ENCODE measurements around the gene CDIPT.
"Not testable (repeated sequence)": the region's sequence is repeated elsewhere in the genome, so short reads cannot be mapped to it uniquely, and the experiment has no call there.

The CDIPT gene

GRCh38 chr16:29862884-29863668 is at the start of gene CDIPT:
TSS of gene CDIPT (minus strand) at chr16:29863226. CDS start at chr16:29862857, 369 bp downstream.
- TF ChIP-seq ZNF274 (IDR thresholded peaks at IDR 0.05; ENCODE audit: low read depth, low read length) = no peak
- H3K4me3 ChIP-seq (ENCODE audit: low read length) = peak within 1 kb of the TSS; percentile 73

- TF ChIP-seq ZNF274 (IDR thresholded peaks at IDR 0.05; ENCODE audit: low read depth, low read length) = no peak
These were observed 49.1 kb upstream of the CDIPT start for GRCh38 chr16:29912087-29912486.

GRCh38 chr16:29911676-29912010 is 48.6 kb upstream of the CDIPT start:
- no peak for TF ChIP-seq ZNF274 (IDR thresholded peaks at IDR 0.05; ENCODE audit: low read depth, low read length)

More at GRCh38 chr16:29912087-29912486, 49.1 kb upstream of the CDIPT start:
- H3K4me3 ChIP-seq (ENCODE audit: low read length) = no peak overlapping the region

GRCh38 chr16:29910819-29911675 is 48.0 kb upstream of the CDIPT start:
- no peak overlapping the region for H3K4me3 ChIP-seq (ENCODE audit: low read length)
- no peak for TF ChIP-seq ZNF274 (IDR thresholded peaks at IDR 0.05; ENCODE audit: low read depth, low read length)

More at GRCh38 chr16:29911676-29912010, 48.6 kb upstream of the CDIPT start:
- no peak overlapping the region for H3K4me3 ChIP-seq (ENCODE audit: low read length)

- not testable (repeated sequence) for H3K4me3 ChIP-seq (ENCODE audit: low read length)
These were observed 46.8 kb upstream of the CDIPT start for GRCh38 chr16:29909851-29910250.

GRCh38 chr16:29909391-29909790 is 46.4 kb upstream of the CDIPT start:
- no peak for TF ChIP-seq ZNF274 (IDR thresholded peaks at IDR 0.05; ENCODE audit: low read depth, low read length)
- no peak overlapping the region for H3K4me3 ChIP-seq (ENCODE audit: low read length)

GRCh38 chr16:29908719-29909220 is 45.7 kb upstream of the CDIPT start:
- TF ChIP-seq ZNF274 (IDR thresholded peaks at IDR 0.05; ENCODE audit: low read depth, low read length) = no peak

GRCh38 chr16:29907973-29908372 is 44.9 kb upstream of the CDIPT start:
- no peak for TF ChIP-seq ZNF274 (IDR thresholded peaks at IDR 0.05; ENCODE audit: low read depth, low read length)
- no peak overlapping the region for H3K4me3 ChIP-seq (ENCODE audit: low read length)

More at GRCh38 chr16:29908719-29909220, 45.7 kb upstream of the CDIPT start:
- H3K4me3 ChIP-seq (ENCODE audit: low read length) = no peak overlapping the region

- TF ChIP-seq ZNF274 (IDR thresholded peaks at IDR 0.05; ENCODE audit: low read depth, low read length) = no peak
- H3K4me3 ChIP-seq (ENCODE audit: low read length) = no peak overlapping the region
These were observed 43.7 kb upstream of the CDIPT start for GRCh38 chr16:29906520-29907244.

- H3K4me3 ChIP-seq (ENCODE audit: low read length) = no peak overlapping the region
- no peak for TF ChIP-seq ZNF274 (IDR thresholded peaks at IDR 0.05; ENCODE audit: low read depth, low read length)
These were observed 42.6 kb upstream of the CDIPT start for GRCh38 chr16:29905668-29906067.

- no peak overlapping the region for H3K4me3 ChIP-seq (ENCODE audit: low read length)
- no peak for TF ChIP-seq ZNF274 (IDR thresholded peaks at IDR 0.05; ENCODE audit: low read depth, low read length)
These were observed 41.9 kb upstream of the CDIPT start for GRCh38 chr16:29904947-29905346.

GRCh38 chr16:29903590-29903989 is 40.6 kb upstream of the CDIPT start:
- TF ChIP-seq ZNF274 (IDR thresholded peaks at IDR 0.05; ENCODE audit: low read depth, low read length) = no peak
- no peak overlapping the region for H3K4me3 ChIP-seq (ENCODE audit: low read length)

- no peak for TF ChIP-seq ZNF274 (IDR thresholded peaks at IDR 0.05; ENCODE audit: low read depth, low read length)
- H3K4me3 ChIP-seq (ENCODE audit: low read length) = no peak overlapping the region
These were observed 38.5 kb upstream of the CDIPT start for GRCh38 chr16:29901607-29901945.

- H3K4me3 ChIP-seq (ENCODE audit: low read length) = no peak overlapping the region
These were observed 38.0 kb upstream of the CDIPT start for GRCh38 chr16:29900888-29901606.

More at GRCh38 chr16:29900888-29901606, 38.0 kb upstream of the CDIPT start:
- TF ChIP-seq ZNF274 (IDR thresholded peaks at IDR 0.05; ENCODE audit: low read depth, low read length) = no peak

All from GM08714 (cell line).